Measurements from ENCODE around the gene GPR107. TPM values are rescaled to one million over a fixed set of nuclear protein-coding genes. Genes with fewer than 3 reads are reported as not detected.
A peak's percentile ranks its signal among the peaks of the same experiment; 100 is the strongest.

GPR107 gene
- polyA plus RNA-seq, 2 of the 4 experiments (the other 2 are of a cell fraction), result 28.1 to 45.1 TPM

DNA sequence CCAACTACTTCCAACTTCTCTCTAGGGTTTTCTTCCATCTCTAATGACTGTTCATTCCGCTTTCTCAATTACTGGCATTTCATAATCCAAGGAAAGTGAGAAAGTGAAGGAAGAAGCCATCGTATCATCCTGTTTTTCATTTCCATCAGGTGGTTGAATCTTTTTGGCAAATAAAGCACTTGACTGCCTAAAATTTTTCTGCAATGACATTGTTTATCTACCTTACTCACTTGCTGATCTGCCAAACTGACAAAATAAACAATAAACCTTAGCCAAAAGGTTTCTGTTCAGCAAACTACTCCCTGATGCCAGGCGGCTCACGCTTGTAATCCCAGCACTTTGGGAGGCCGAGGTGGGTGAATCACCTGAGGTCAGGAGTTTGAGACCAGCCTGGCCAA lies 29.1 kb upstream of the GPR107 start:
- DNase-seq (ENCODE audit: low read depth in 1 of 2, low spot score in 1 of 2), result peak; percentile 45 to 55
- H3K27ac ChIP-seq, result peak overlapping the region in 1 of 2 experiments; percentile 59; a peak in 3 of 6 replicates
- POLR2A ChIA-PET, result no interaction called here
- WGBS (ENCODE audit: missing lambda C conversion rate), result 11% methylated on average over 5 of the region's 5 CpGs
- peak overlapping the region; percentile 66 for H3K4me2 ChIP-seq
- ATAC-seq, result peak in 1 of 2 experiments; percentile 75; a peak in 3 of 6 replicates
- H3K4me3 ChIP-seq, result no peak overlapping the region
- peaks cover 34% of the 10 kb centered on the region for H3K4me1 ChIP-seq
- TF ChIP-seq GATA3 (IDR thresholded peaks at IDR 0.05; ENCODE audit: borderline replicate concordance) (peak; percentile 79; the same call in 1 of the 2 replicates), HDAC2 (IDR thresholded peaks at IDR 0.05) (no peak), USF2 (IDR thresholded peaks at IDR 0.05) (no peak), CEBPB (IDR thresholded peaks at IDR 0.05) (peak in 1 of 2 experiments; percentile 73; a peak in 2 of 4 replicates), MAFK (IDR thresholded peaks at IDR 0.05; ENCODE audit: partially characterized antibody) (peak; percentile 24), FOSL2 (IDR thresholded peaks at IDR 0.05) (no peak), FOSL2 (CRISPR knock-in tag; IDR thresholded peaks at IDR 0.05) (peak; percentile 74), JUNB (IDR thresholded peaks at IDR 0.05) (peak; percentile 52; the same call in 1 of the 2 replicates), RFX5 (IDR thresholded peaks at IDR 0.05) (no peak), RNF2 (IDR thresholded peaks at IDR 0.05; ENCODE audit: borderline replicate concordance, low read depth) (no peak), MAX (IDR thresholded peaks at IDR 0.05) (peak; percentile 41; the same call in 1 of the 2 replicates), RCOR1 (IDR thresholded peaks at IDR 0.05; ENCODE audit: low read depth, low read length) (no peak)
- TF ChIP-seq, protein P1, sequence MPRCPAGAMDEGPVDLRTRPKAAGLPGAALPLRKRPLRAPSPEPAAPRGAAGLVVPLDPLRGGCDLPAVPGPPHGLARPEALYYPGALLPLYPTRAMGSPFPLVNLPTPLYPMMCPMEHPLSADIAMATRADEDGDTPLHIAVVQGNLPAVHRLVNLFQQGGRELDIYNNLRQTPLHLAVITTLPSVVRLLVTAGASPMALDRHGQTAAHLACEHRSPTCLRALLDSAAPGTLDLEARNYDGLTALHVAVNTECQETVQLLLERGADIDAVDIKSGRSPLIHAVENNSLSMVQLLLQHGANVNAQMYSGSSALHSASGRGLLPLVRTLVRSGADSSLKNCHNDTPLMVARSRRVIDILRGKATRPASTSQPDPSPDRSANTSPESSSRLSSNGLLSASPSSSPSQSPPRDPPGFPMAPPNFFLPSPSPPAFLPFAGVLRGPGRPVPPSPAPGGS (IDR thresholded peaks at IDR 0.05), result no peak
- FAIRE-seq, result no peak
- H3K9me3 ChIP-seq, result peaks cover 5% of the 10 kb centered on the region; the same call in 1 of the 3 replicates
- CTCF ChIA-PET, result interaction anchor here (0.6 to 1.7 kb wide), 3 partner anchors 23 to 114 kb away, joined by 3 to 4 read pairs (median 4); no protein-coding TSS in a partner anchor

DNA sequence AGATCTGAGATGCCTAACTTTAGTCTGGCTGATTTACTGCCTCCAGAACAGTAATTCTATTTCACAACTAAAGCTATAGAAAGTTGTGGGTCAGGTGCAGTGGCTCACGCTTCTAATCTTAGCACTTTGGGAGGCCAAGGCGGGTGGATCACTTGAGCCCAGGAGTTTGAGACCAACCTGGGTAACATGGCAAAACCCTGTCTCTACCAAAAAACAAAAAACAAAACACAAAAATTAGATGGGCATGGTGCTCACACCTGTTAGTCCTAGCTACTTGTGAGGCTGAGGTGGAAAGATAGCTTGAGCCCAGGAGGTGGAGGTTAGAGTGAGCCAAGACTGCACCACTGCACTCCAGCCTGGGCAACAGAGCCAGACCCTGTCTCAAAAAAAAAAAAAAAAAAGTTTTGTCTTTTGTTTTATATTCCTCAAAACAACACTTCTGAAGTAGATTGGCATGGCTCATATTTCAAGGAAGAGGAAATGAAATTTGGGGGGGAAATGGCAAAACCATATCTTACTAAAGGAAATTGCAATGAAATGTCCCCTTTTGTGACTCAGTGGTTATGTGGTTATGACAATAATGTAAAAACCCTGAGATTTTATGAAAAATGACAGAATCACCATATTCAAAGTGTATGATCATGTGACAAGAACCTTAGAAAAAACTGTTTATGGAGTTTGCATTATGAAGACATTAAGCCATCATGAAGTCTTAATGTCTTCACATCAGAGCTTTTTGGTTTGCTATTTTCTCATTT lies 26.9 kb upstream of the GPR107 start:
- no peak for FAIRE-seq
- CTCF ChIA-PET, result interaction anchor here (1.3 to 3.5 kb wide), 3 partner anchors 13 to 84 kb away, joined by 3 to 13 read pairs (median 3); no protein-coding TSS in a partner anchor
- TF ChIP-seq, protein P1 (IDR thresholded peaks at IDR 0.05), result no peak
- TF ChIP-seq CHD4 (IDR thresholded peaks at IDR 0.05; ENCODE audit: borderline replicate concordance) (no peak), JUNB (IDR thresholded peaks at IDR 0.05) (no peak), SMC3 (IDR thresholded peaks at IDR 0.05) (no peak), HOXA7 (CRISPR knock-in tag; IDR thresholded peaks at IDR 0.05) (no peak), HOXB13 (CRISPR knock-in tag; IDR thresholded peaks at IDR 0.05; ENCODE audit: low read depth) (no peak), RAD21 (conservative IDR thresholded peaks at IDR 0.05 in 1 of 2, IDR thresholded peaks at IDR 0.05 in 1 of 2) (no peak), CEBPB (IDR thresholded peaks at IDR 0.05) (no peak), ZC3H11A (IDR thresholded peaks at IDR 0.05) (no peak), RCOR1 (IDR thresholded peaks at IDR 0.05; ENCODE audit: low read depth, low read length) (no peak)
- TF ChIP-seq, protein P2, sequence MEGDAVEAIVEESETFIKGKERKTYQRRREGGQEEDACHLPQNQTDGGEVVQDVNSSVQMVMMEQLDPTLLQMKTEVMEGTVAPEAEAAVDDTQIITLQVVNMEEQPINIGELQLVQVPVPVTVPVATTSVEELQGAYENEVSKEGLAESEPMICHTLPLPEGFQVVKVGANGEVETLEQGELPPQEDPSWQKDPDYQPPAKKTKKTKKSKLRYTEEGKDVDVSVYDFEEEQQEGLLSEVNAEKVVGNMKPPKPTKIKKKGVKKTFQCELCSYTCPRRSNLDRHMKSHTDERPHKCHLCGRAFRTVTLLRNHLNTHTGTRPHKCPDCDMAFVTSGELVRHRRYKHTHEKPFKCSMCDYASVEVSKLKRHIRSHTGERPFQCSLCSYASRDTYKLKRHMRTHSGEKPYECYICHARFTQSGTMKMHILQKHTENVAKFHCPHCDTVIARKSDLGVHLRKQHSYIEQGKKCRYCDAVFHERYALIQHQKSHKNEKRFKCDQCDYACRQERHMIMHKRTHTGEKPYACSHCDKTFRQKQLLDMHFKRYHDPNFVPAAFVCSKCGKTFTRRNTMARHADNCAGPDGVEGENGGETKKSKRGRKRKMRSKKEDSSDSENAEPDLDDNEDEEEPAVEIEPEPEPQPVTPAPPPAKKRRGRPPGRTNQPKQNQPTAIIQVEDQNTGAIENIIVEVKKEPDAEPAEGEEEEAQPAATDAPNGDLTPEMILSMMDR (IDR thresholded peaks at IDR 0.05), result no peak
- TF ChIP-seq, protein P3, sequence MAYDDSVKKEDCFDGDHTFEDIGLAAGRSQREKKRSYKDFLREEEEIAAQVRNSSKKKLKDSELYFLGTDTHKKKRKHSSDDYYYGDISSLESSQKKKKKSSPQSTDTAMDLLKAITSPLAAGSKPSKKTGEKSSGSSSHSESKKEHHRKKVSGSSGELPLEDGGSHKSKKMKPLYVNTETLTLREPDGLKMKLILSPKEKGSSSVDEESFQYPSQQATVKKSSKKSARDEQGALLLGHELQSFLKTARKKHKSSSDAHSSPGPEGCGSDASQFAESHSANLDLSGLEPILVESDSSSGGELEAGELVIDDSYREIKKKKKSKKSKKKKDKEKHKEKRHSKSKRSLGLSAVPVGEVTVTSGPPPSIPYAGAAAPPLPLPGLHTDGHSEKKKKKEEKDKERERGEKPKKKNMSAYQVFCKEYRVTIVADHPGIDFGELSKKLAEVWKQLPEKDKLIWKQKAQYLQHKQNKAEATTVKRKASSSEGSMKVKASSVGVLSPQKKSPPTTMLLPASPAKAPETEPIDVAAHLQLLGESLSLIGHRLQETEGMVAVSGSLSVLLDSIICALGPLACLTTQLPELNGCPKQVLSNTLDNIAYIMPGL (CRISPR knock-in tag; IDR thresholded peaks at IDR 0.05; ENCODE audit: borderline replicate concordance), result no peak
- TF ChIP-seq, protein P4, sequence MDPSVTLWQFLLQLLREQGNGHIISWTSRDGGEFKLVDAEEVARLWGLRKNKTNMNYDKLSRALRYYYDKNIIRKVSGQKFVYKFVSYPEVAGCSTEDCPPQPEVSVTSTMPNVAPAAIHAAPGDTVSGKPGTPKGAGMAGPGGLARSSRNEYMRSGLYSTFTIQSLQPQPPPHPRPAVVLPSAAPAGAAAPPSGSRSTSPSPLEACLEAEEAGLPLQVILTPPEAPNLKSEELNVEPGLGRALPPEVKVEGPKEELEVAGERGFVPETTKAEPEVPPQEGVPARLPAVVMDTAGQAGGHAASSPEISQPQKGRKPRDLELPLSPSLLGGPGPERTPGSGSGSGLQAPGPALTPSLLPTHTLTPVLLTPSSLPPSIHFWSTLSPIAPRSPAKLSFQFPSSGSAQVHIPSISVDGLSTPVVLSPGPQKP (IDR thresholded peaks at IDR 0.05; ENCODE audit: low read depth, low read length), result no peak
- TF ChIP-seq, protein P5, sequence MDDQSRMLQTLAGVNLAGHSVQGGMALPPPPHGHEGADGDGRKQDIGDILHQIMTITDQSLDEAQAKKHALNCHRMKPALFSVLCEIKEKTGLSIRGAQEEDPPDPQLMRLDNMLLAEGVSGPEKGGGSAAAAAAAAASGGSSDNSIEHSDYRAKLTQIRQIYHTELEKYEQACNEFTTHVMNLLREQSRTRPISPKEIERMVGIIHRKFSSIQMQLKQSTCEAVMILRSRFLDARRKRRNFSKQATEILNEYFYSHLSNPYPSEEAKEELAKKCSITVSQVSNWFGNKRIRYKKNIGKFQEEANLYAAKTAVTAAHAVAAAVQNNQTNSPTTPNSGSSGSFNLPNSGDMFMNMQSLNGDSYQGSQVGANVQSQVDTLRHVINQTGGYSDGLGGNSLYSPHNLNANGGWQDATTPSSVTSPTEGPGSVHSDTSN (IDR thresholded peaks at IDR 0.05), result no peak

More for the DNA sequence above, 26.9 kb upstream of the GPR107 start:
- no peak overlapping the region for H3K4me2 ChIP-seq
- no peak for DNase-seq (ENCODE audit: low read depth in 1 of 2, low spot score in 1 of 2)
- peaks cover 5% of the 10 kb centered on the region; the same call in 1 of the 3 replicates for H3K9me3 ChIP-seq
- H3K4me3 ChIP-seq, result no peak overlapping the region
- H3K27ac ChIP-seq, result no peak overlapping the region
- POLR2A ChIA-PET, result no interaction called here
- WGBS (ENCODE audit: missing lambda C conversion rate), result 93% methylated on average over 2 of the region's 2 CpGs
- peaks cover 34% of the 10 kb centered on the region for H3K4me1 ChIP-seq
- no peak for ATAC-seq

All from A549 (cell line).